HEK293 (cell line): Measurements from ENCODE around the gene RAB42.
A peak's percentile ranks its signal among the peaks of the same experiment; 100 is the strongest.

Source experiments
- ATF2 ChIP-seq: fragments of 450-650 bp; formaldehyde crosslinking; IDR thresholded peaks from 2 replicates; pipeline ENCODE4 v1.5.1; 2016; ENCODE audit warnings: missing biosample characterization, missing genetic modification characterization, low read depth
- GLIS1 ChIP-seq: fragments of 450-650 bp; formaldehyde crosslinking; IDR thresholded peaks from 2 replicates; pipeline ENCODE4 v1.5.1; 2016; ENCODE audit warnings: missing biosample characterization, missing genetic modification characterization
- OSR2 ChIP-seq: fragments of 450-650 bp; formaldehyde crosslinking; IDR thresholded peaks from 2 replicates; pipeline ENCODE4 v1.5.1; 2016; ENCODE audit warnings: missing biosample characterization, missing genetic modification characterization
- SP2 ChIP-seq: fragments of 450-650 bp; formaldehyde crosslinking; IDR thresholded peaks from 2 replicates; pipeline ENCODE4 v1.5.1; 2016; ENCODE audit warnings: missing biosample characterization, missing genetic modification characterization
- TCF7L2 ChIP-seq: IDR thresholded peaks from 2 replicates; pipeline ENCODE4 v1.6.1; 2011; ENCODE audit warnings: low read depth, mild to moderate bottlenecking, inconsistent platforms, low read length, moderate library complexity, borderline replicate concordance
- TSHZ1 ChIP-seq: fragments of 450-650 bp; formaldehyde crosslinking; IDR thresholded peaks from 2 replicates; pipeline ENCODE4 v1.5.1; 2016; ENCODE audit warnings: missing biosample characterization, missing genetic modification characterization, borderline replicate concordance
- WT1 ChIP-seq: fragments of 450-650 bp; formaldehyde crosslinking; IDR thresholded peaks from 2 replicates; pipeline ENCODE4 v1.5.1; 2016; ENCODE audit warnings: missing biosample characterization, missing genetic modification characterization
- ZBTB7A ChIP-seq: fragments of 450-650 bp; formaldehyde crosslinking; IDR thresholded peaks from 2 replicates; pipeline ENCODE4 v1.5.1; 2016; ENCODE audit warnings: low read depth, missing biosample characterization, missing genetic modification characterization
- ZEB2 ChIP-seq: fragments of 450-650 bp; formaldehyde crosslinking; IDR thresholded peaks from 2 replicates; pipeline ENCODE4 v1.5.1; 2016; ENCODE audit warnings: missing biosample characterization, missing genetic modification characterization
- ZFHX2 ChIP-seq: fragments of 450-650 bp; formaldehyde crosslinking; conservative IDR thresholded peaks from 2 replicates; pipeline ENCODE4 v1.5.1; 2016; ENCODE audit warnings: missing biosample characterization, missing genetic modification characterization
- ZFP41 ChIP-seq: fragments of 450-650 bp; formaldehyde crosslinking; IDR thresholded peaks from 2 replicates; pipeline ENCODE4 v1.5.1; 2016; ENCODE audit warnings: missing biosample characterization, missing genetic modification characterization, borderline replicate concordance
- ZNF146 ChIP-seq: fragments of 450-650 bp; formaldehyde crosslinking; IDR thresholded peaks from 2 replicates; pipeline ENCODE4 v1.5.1; 2016; ENCODE audit warnings: missing biosample characterization, missing genetic modification characterization
- ZNF335 ChIP-seq: fragments of 450-650 bp; formaldehyde crosslinking; conservative IDR thresholded peaks from 2 replicates; pipeline ENCODE4 v1.5.1; 2016; ENCODE audit warnings: missing biosample characterization, missing genetic modification characterization
- ZNF354C ChIP-seq: fragments of 450-650 bp; formaldehyde crosslinking; IDR thresholded peaks from 2 replicates; pipeline ENCODE4 v1.5.1; 2016; ENCODE audit warnings: missing biosample characterization, missing genetic modification characterization, low read depth, borderline replicate concordance
- ZNF48 ChIP-seq: fragments of 450-650 bp; formaldehyde crosslinking; IDR thresholded peaks from 2 replicates; pipeline ENCODE4 v1.5.1; 2016; ENCODE audit warnings: missing biosample characterization, missing genetic modification characterization
- ZNF549 ChIP-seq: fragments of 450-650 bp; IDR thresholded peaks from 2 replicates; pipeline ENCODE4 v1.5.1; 2018; ENCODE audit warnings: missing biosample characterization, missing genetic modification characterization, mild to moderate bottlenecking, inconsistent platforms, moderate library complexity
- ZNF626 ChIP-seq: fragments of 450-650 bp; sonication (Bioruptor Pico); formaldehyde crosslinking; IDR thresholded peaks from 2 replicates; pipeline ENCODE4 v1.5.1; 2018; ENCODE audit warnings: missing biosample characterization, missing genetic modification characterization, inconsistent platforms
- ZNF777 ChIP-seq: fragments of 450-650 bp; formaldehyde crosslinking; IDR thresholded peaks from 2 replicates; pipeline ENCODE4 v1.5.1; 2017; ENCODE audit warnings: missing biosample characterization, missing genetic modification characterization, borderline replicate concordance
- ZNF791 ChIP-seq: fragments of 450-650 bp; formaldehyde crosslinking; IDR thresholded peaks from 2 replicates; pipeline ENCODE4 v1.5.1; 2016; ENCODE audit warnings: missing biosample characterization, missing genetic modification characterization
- TF ChIP-seq, protein P1 (sequence below): fragments of 450-650 bp; formaldehyde crosslinking; IDR thresholded peaks from 2 replicates; pipeline ENCODE4 v1.5.1; 2016; ENCODE audit warnings: missing biosample characterization, missing genetic modification characterization
- TF ChIP-seq, protein P2 (sequence below): IDR thresholded peaks from 2 replicates; pipeline ENCODE4 v1.6.1; 2011; ENCODE audit warnings: mild to moderate bottlenecking, low read depth, low read length, borderline replicate concordance
- TF ChIP-seq, protein P3 (sequence below): fragments of 450-650 bp; formaldehyde crosslinking; optimal IDR thresholded peaks from 2 replicates; pipeline ENCODE3; 2016; ENCODE audit warnings: missing biosample characterization, mild to moderate bottlenecking, missing genetic modification characterization
- TF ChIP-seq, protein P4 (sequence below): fragments of 450-650 bp; formaldehyde crosslinking; IDR thresholded peaks from 2 replicates; pipeline ENCODE4 v1.5.1; 2017; ENCODE audit warnings: missing biosample characterization, mild to moderate bottlenecking, missing genetic modification characterization, moderate library complexity
- TF ChIP-seq, protein P5 (sequence below): fragments of 450-650 bp; formaldehyde crosslinking; IDR thresholded peaks from 2 replicates; pipeline ENCODE4 v1.5.1; 2016; ENCODE audit warnings: missing biosample characterization, missing genetic modification characterization

The RAB42 gene

GRCh38 chr1:28642847-28643635 lies 51.0 kb downstream of the RAB42 start, which contains the start of gene TAF12 (continued):
- TF ChIP-seq TSHZ1 (peak; percentile 9; the same call in 1 of the 2 replicates), ZNF791 (tag by site-specific recombination) (no peak), ZNF777 (tag by site-specific recombination) (no peak), ZNF549 (tag by site-specific recombination) (no peak), ZFHX2 (no peak; the same call in 1 of the 2 replicates), SP2 (tag by site-specific recombination) (peak; percentile 89), TCF7L2 (no peak), ZNF146 (tag by site-specific recombination) (no peak), ZNF354C (tag by site-specific recombination) (no peak), ZFP41 (tag by site-specific recombination) (no peak), OSR2 (tag by site-specific recombination) (no peak), WT1 (tag by site-specific recombination) (peak; percentile 51), ZNF335 (peak; percentile 96), ZNF626 (no peak), ZBTB7A (tag by site-specific recombination) (0 out of 2 replicates have a peak, but pooled peaks have one; percentile 35), GLIS1 (tag by site-specific recombination) (peak; percentile 37; the same call in 1 of the 2 replicates), ZNF48 (no peak), ZEB2 (tag by site-specific recombination) (peak; percentile 59), ATF2 (tag by site-specific recombination) (no peak)
- TF ChIP-seq, protein P1, sequence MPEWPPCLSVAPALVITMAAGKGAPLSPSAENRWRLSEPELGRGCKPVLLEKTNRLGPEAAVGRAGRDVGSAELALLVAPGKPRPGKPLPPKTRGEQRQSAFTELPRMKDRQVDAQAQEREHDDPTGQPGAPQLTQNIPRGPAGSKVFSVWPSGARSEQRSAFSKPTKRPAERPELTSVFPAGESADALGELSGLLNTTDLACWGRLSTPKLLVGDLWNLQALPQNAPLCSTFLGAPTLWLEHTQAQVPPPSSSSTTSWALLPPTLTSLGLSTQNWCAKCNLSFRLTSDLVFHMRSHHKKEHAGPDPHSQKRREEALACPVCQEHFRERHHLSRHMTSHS (tag by site-specific recombination): no peak
- TF ChIP-seq, protein P2, sequence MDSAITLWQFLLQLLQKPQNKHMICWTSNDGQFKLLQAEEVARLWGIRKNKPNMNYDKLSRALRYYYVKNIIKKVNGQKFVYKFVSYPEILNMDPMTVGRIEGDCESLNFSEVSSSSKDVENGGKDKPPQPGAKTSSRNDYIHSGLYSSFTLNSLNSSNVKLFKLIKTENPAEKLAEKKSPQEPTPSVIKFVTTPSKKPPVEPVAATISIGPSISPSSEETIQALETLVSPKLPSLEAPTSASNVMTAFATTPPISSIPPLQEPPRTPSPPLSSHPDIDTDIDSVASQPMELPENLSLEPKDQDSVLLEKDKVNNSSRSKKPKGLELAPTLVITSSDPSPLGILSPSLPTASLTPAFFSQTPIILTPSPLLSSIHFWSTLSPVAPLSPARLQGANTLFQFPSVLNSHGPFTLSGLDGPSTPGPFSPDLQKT: peak; percentile 81; the same call in 1 of the 2 replicates
- TF ChIP-seq, protein P3, sequence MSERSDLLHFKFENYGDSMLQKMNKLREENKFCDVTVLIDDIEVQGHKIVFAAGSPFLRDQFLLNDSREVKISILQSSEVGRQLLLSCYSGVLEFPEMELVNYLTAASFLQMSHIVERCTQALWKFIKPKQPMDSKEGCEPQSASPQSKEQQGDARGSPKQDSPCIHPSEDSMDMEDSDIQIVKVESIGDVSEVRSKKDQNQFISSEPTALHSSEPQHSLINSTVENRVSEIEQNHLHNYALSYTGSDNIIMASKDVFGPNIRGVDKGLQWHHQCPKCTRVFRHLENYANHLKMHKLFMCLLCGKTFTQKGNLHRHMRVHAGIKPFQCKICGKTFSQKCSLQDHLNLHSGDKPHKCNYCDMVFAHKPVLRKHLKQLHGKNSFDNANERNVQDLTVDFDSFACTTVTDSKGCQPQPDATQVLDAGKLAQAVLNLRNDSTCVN: peak; percentile 94
- TF ChIP-seq, protein P4, sequence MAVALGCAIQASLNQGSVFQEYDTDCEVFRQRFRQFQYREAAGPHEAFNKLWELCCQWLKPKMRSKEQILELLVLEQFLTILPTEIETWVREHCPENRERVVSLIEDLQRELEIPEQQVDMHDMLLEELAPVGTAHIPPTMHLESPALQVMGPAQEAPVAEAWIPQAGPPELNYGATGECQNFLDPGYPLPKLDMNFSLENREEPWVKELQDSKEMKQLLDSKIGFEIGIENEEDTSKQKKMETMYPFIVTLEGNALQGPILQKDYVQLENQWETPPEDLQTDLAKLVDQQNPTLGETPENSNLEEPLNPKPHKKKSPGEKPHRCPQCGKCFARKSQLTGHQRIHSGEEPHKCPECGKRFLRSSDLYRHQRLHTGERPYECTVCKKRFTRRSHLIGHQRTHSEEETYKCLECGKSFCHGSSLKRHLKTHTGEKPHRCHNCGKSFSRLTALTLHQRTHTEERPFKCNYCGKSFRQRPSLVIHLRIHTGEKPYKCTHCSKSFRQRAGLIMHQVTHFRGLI (tag by site-specific recombination): no peak
- TF ChIP-seq, protein P5, sequence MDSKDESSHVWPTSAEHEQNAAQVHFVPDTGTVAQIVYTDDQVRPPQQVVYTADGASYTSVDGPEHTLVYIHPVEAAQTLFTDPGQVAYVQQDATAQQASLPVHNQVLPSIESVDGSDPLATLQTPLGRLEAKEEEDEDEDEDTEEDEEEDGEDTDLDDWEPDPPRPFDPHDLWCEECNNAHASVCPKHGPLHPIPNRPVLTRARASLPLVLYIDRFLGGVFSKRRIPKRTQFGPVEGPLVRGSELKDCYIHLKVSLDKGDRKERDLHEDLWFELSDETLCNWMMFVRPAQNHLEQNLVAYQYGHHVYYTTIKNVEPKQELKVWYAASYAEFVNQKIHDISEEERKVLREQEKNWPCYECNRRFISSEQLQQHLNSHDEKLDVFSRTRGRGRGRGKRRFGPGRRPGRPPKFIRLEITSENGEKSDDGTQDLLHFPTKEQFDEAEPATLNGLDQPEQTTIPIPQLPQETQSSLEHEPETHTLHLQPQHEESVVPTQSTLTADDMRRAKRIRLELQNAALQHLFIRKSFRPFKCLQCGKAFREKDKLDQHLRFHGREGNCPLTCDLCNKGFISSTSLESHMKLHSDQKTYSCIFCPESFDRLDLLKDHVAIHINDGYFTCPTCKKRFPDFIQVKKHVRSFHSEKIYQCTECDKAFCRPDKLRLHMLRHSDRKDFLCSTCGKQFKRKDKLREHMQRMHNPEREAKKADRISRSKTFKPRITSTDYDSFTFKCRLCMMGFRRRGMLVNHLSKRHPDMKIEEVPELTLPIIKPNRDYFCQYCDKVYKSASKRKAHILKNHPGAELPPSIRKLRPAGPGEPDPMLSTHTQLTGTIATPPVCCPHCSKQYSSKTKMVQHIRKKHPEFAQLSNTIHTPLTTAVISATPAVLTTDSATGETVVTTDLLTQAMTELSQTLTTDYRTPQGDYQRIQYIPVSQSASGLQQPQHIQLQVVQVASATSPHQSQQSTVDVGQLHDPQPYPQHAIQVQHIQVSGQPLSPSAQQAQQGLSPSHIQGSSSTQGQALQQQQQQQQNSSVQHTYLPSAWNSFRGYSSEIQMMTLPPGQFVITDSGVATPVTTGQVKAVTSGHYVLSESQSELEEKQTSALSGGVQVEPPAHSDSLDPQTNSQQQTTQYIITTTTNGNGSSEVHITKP (tag by site-specific recombination): peak; percentile 25; the same call in 1 of the 2 replicates
